Measurements from ENCODE around the gene CC2D1A.
A peak's percentile ranks its signal among the peaks of the same experiment; 100 is the strongest.

CC2D1A gene

GRCh38 chr19:13951799-13952153 lies 45.8 kb downstream of the CC2D1A start:
- H2AK5ac ChIP-seq (ENCODE audit: low read length, severe bottlenecking), result no peak overlapping the region
- H3K79me1 ChIP-seq (replicated peaks; ENCODE audit: low read length, poor library complexity, severe bottlenecking), result peaks cover 24% of the 10 kb centered on the region
- H2AFZ ChIP-seq (ENCODE audit: low read depth, low read length), result peak overlapping the region; percentile 77
- no peak overlapping the region for H3K4ac ChIP-seq (ENCODE audit: low read depth in 1 of 2, low read length in 2 of 2)
- no peak overlapping the region for H3K27ac ChIP-seq (ENCODE audit: low read length, poor library complexity, severe bottlenecking)
- H4K8ac ChIP-seq (ENCODE audit: low read length), result no peak overlapping the region
- H2BK5ac ChIP-seq (ENCODE audit: low read depth, low read length, poor library complexity, severe bottlenecking), result no peak overlapping the region
- no peak overlapping the region for H3K18ac ChIP-seq (ENCODE audit: low read depth in 1 of 2, low read length in 2 of 2)
- peak overlapping the region; percentile 58 for H3K9ac ChIP-seq (ENCODE audit: low read length)
- peaks cover 16% of the 10 kb centered on the region for H3K4me1 ChIP-seq (ENCODE audit: control insufficient read depth, insufficient read depth, low read depth, low read length)
- H4K91ac ChIP-seq (ENCODE audit: low read length), result no peak overlapping the region
- DNase-seq, result no peak
- WGBS, result 17% methylated on average over 20 of the region's 20 CpGs
- H3K9me3 ChIP-seq (ENCODE audit: control insufficient read depth, low read length), result no peaks in the 10 kb centered on the region
- H3K4me3 ChIP-seq (ENCODE audit: insufficient read depth in 1 of 2, low read depth in 1 of 2, low read length in 2 of 2), result peak overlapping the region; percentile 50 to 83
- no peak overlapping the region for H2BK15ac ChIP-seq (ENCODE audit: low read depth, poor library complexity, severe bottlenecking)
- H3K14ac ChIP-seq (ENCODE audit: low read length in 2 of 2), result no peak overlapping the region
- H3K36me3 ChIP-seq (ENCODE audit: control insufficient read depth in 1 of 2, insufficient read depth in 2 of 2, low read depth in 1 of 2, low read length in 2 of 2), result peaks cover 21 to 28% of the 10 kb centered on the region in 2 experiments
- no peak overlapping the region for H2BK12ac ChIP-seq (ENCODE audit: low read length in 2 of 2)
- no peaks in the 10 kb centered on the region for H3K27me3 ChIP-seq (ENCODE audit: control insufficient read depth in 1 of 2, insufficient read depth in 1 of 2, low read length in 2 of 2)
- H2BK120ac ChIP-seq (ENCODE audit: low read depth, low read length), result no peak overlapping the region
- no peak overlapping the region for H3K23ac ChIP-seq (ENCODE audit: low read length in 2 of 2)
- peak overlapping the region; percentile 95 for H3K4me2 ChIP-seq (ENCODE audit: low read length, poor library complexity, severe bottlenecking)

GRCh38 chr19:13952154-13952930 lies 46.3 kb downstream of the CC2D1A start, which contains the start of gene DCAF15:
Gene DCAF15 (plus strand): TSS chr19:13952509. CDS start chr19:13952513, 4 bp downstream.
- Histone ChIP-seq H3K14ac (ENCODE audit: low read length in 2 of 2) (peak within 1 kb of the TSS in 1 of 2 experiments; percentile 98), H2AFZ (ENCODE audit: low read depth, low read length) (peak within 1 kb of the TSS; percentile 88), H3K4me2 (ENCODE audit: low read length, poor library complexity, severe bottlenecking) (peak within 1 kb of the TSS; percentile 95), H3K4me1 (ENCODE audit: control insufficient read depth, insufficient read depth, low read depth, low read length) (peaks cover 16% of the 10 kb centered on the region), H3K36me3 (ENCODE audit: control insufficient read depth in 1 of 2, insufficient read depth in 2 of 2, low read depth in 1 of 2, low read length in 2 of 2) (peaks cover 27 to 33% of the 10 kb centered on the region in 2 experiments), H3K27me3 (ENCODE audit: control insufficient read depth in 1 of 2, insufficient read depth in 1 of 2, low read length in 2 of 2) (no peaks in the 10 kb centered on the region), H2BK5ac (ENCODE audit: low read depth, low read length, poor library complexity, severe bottlenecking) (peak within 1 kb of the TSS; percentile 96), H3K4me3 (ENCODE audit: insufficient read depth in 1 of 2, low read depth in 1 of 2, low read length in 2 of 2) (peak within 1 kb of the TSS; percentile 97 to 98), H3K18ac (ENCODE audit: low read depth in 1 of 2, low read length in 2 of 2) (peak within 1 kb of the TSS; percentile 97 to 98), H2AK5ac (ENCODE audit: low read length, severe bottlenecking) (peak within 1 kb of the TSS; percentile 34), H4K8ac (ENCODE audit: low read length) (peak within 1 kb of the TSS; percentile 94), H2BK12ac (ENCODE audit: low read length in 2 of 2) (peak within 1 kb of the TSS in 1 of 2 experiments; percentile 93), H3K9ac (ENCODE audit: low read length) (peak within 1 kb of the TSS; percentile 89), H2BK15ac (ENCODE audit: low read depth, poor library complexity, severe bottlenecking) (peak within 1 kb of the TSS; percentile 98), H3K79me1 (replicated peaks; ENCODE audit: low read length, poor library complexity, severe bottlenecking) (peaks cover 28% of the 10 kb centered on the region), H3K27ac (ENCODE audit: low read length, poor library complexity, severe bottlenecking) (no peak within 1 kb of the TSS), H3K4ac (ENCODE audit: low read depth in 1 of 2, low read length in 2 of 2) (peak within 1 kb of the TSS; percentile 94 to 97), H4K91ac (ENCODE audit: low read length) (peak within 1 kb of the TSS; percentile 95), H3K9me3 (ENCODE audit: control insufficient read depth, low read length) (no peaks in the 10 kb centered on the region), H3K23ac (ENCODE audit: low read length in 2 of 2) (peak within 1 kb of the TSS in 1 of 2 experiments; percentile 75), H2BK120ac (ENCODE audit: low read depth, low read length) (peak within 1 kb of the TSS; percentile 75)
- peak; percentile 100 for DNase-seq
- WGBS, result 2% methylated on average over 52 of the region's 65 CpGs

GRCh38 chr19:13952931-13953531 lies 47.0 kb downstream of the CC2D1A start:
- H3K4me1 ChIP-seq (ENCODE audit: control insufficient read depth, insufficient read depth, low read depth, low read length), result peaks cover 16% of the 10 kb centered on the region
- WGBS, result 21% methylated on average over 11 of the region's 13 CpGs
- no peak overlapping the region for H2BK12ac ChIP-seq (ENCODE audit: low read length in 2 of 2)
- peak overlapping the region; percentile 89 for H3K9ac ChIP-seq (ENCODE audit: low read length)
- H3K23ac ChIP-seq (ENCODE audit: low read length in 2 of 2), result peak overlapping the region in 1 of 2 experiments; percentile 75
- peak overlapping the region; percentile 75 for H3K4me2 ChIP-seq (ENCODE audit: low read length, poor library complexity, severe bottlenecking)
- peak overlapping the region; percentile 97 to 98 for H3K4me3 ChIP-seq (ENCODE audit: insufficient read depth in 1 of 2, low read depth in 1 of 2, low read length in 2 of 2)
- peak overlapping the region; percentile 34 for H2AK5ac ChIP-seq (ENCODE audit: low read length, severe bottlenecking)
- no peaks in the 10 kb centered on the region for H3K27me3 ChIP-seq (ENCODE audit: control insufficient read depth in 1 of 2, insufficient read depth in 1 of 2, low read length in 2 of 2)
- H3K4ac ChIP-seq (ENCODE audit: low read depth in 1 of 2, low read length in 2 of 2), result peak overlapping the region in 1 of 2 experiments; percentile 65
- DNase-seq, result peak; percentile 63
- H2AFZ ChIP-seq (ENCODE audit: low read depth, low read length), result no peak overlapping the region
- peak overlapping the region in 1 of 2 experiments; percentile 72 for H3K14ac ChIP-seq (ENCODE audit: low read length in 2 of 2)
- no peak overlapping the region for H2BK15ac ChIP-seq (ENCODE audit: low read depth, poor library complexity, severe bottlenecking)
- H3K36me3 ChIP-seq (ENCODE audit: control insufficient read depth in 1 of 2, insufficient read depth in 2 of 2, low read depth in 1 of 2, low read length in 2 of 2), result peaks cover 34 to 38% of the 10 kb centered on the region in 2 experiments
- no peak overlapping the region for H2BK120ac ChIP-seq (ENCODE audit: low read depth, low read length)
- H4K8ac ChIP-seq (ENCODE audit: low read length), result no peak overlapping the region
- H4K91ac ChIP-seq (ENCODE audit: low read length), result peak overlapping the region; percentile 34
- H3K18ac ChIP-seq (ENCODE audit: low read depth in 1 of 2, low read length in 2 of 2), result peak overlapping the region; percentile 73 to 83
- H2BK5ac ChIP-seq (ENCODE audit: low read depth, low read length, poor library complexity, severe bottlenecking), result no peak overlapping the region
- no peaks in the 10 kb centered on the region for H3K9me3 ChIP-seq (ENCODE audit: control insufficient read depth, low read length)
- peaks cover 31% of the 10 kb centered on the region for H3K79me1 ChIP-seq (replicated peaks; ENCODE audit: low read length, poor library complexity, severe bottlenecking)
- H3K27ac ChIP-seq (ENCODE audit: low read length, poor library complexity, severe bottlenecking), result no peak overlapping the region

GRCh38 chr19:13954185-13954584 lies 48.2 kb downstream of the CC2D1A start:
- Histone ChIP-seq H3K4me3 (ENCODE audit: insufficient read depth in 1 of 2, low read depth in 1 of 2, low read length in 2 of 2) (no peak overlapping the region), H3K4me2 (ENCODE audit: low read length, poor library complexity, severe bottlenecking) (no peak overlapping the region), H4K91ac (ENCODE audit: low read length) (no peak overlapping the region), H3K36me3 (ENCODE audit: control insufficient read depth in 1 of 2, insufficient read depth in 2 of 2, low read depth in 1 of 2, low read length in 2 of 2) (peaks cover 42 to 49% of the 10 kb centered on the region in 2 experiments), H3K4ac (ENCODE audit: low read depth in 1 of 2, low read length in 2 of 2) (no peak overlapping the region), H3K4me1 (ENCODE audit: control insufficient read depth, insufficient read depth, low read depth, low read length) (peaks cover 16% of the 10 kb centered on the region), H3K9me3 (ENCODE audit: control insufficient read depth, low read length) (no peaks in the 10 kb centered on the region), H2AK5ac (ENCODE audit: low read length, severe bottlenecking) (no peak overlapping the region), H3K27ac (ENCODE audit: low read length, poor library complexity, severe bottlenecking) (no peak overlapping the region), H3K14ac (ENCODE audit: low read length in 2 of 2) (no peak overlapping the region), H3K23ac (ENCODE audit: low read length in 2 of 2) (no peak overlapping the region), H3K27me3 (ENCODE audit: control insufficient read depth in 1 of 2, insufficient read depth in 1 of 2, low read length in 2 of 2) (no peaks in the 10 kb centered on the region), H2BK5ac (ENCODE audit: low read depth, low read length, poor library complexity, severe bottlenecking) (no peak overlapping the region), H2AFZ (ENCODE audit: low read depth, low read length) (no peak overlapping the region), H2BK12ac (ENCODE audit: low read length in 2 of 2) (no peak overlapping the region), H4K8ac (ENCODE audit: low read length) (no peak overlapping the region), H3K18ac (ENCODE audit: low read depth in 1 of 2, low read length in 2 of 2) (no peak overlapping the region), H3K9ac (ENCODE audit: low read length) (no peak overlapping the region), H2BK120ac (ENCODE audit: low read depth, low read length) (no peak overlapping the region), H3K79me1 (replicated peaks; ENCODE audit: low read length, poor library complexity, severe bottlenecking) (peaks cover 39% of the 10 kb centered on the region), H2BK15ac (ENCODE audit: low read depth, poor library complexity, severe bottlenecking) (no peak overlapping the region)
- WGBS, result 98% methylated on average over 10 of the region's 15 CpGs
- no peak for DNase-seq

All from mesenchymal stem cell (in vitro differentiated cells and primary cell).